HS-27A (cell line): Measurements from ENCODE around the gene PAK6.

Experiments
- DNase-seq: peaks from one replicate; pipeline ENCODE4 v3.0.0-alpha.2; 2012; ENCODE audit warnings: low read depth, missing footprints

PAK6 gene

DNA sequence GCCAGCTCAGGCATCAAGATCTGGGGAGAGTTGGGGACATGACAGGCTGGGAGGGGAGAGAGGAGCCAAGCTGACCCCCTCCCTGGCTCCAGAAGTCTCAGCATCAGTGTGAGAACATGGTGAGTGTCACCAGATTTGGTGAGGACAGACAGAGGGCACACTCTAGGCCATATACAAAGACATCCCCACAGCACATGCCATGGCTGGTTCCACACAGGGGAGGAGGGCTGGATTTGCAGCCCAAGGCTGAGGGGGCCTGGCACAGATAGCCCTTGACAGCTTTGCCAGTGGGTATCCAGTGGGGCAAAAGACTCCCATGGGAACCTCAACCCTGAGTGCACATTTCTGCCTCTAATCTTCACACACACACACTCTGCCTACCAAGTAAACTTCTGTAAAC, 54.1 kb downstream of the PAK6 start:
- DNase-seq, result no peak

- DNase-seq, result no peak
Observed at GRCh38 chr15:40293905-40294895, 55.3 kb downstream of the PAK6 start.

DNA sequence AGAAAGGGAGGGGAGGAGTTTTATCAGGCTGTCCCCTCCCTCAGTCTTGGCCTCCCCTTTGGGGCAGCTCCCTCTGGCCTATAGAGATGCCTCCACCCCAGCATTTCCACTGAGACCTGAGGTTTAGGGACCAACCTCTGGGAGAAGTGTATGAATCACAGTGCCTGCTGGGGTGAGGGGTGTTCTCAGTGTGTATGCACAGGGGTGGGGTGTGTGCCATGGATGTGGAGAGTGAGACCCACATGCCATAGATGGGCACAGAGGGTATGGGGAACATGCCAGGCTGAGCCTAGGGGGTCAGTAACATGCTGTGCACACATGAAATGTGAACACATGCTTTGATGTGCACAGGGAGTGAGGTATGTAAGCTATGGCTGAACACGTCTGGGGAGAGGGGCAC, 56.4 kb downstream of the PAK6 start:
- DNase-seq, result no peak

- no peak for DNase-seq
Observed at GRCh38 chr15:40295877-40296560, 57.2 kb downstream of the PAK6 start.

GRCh38 chr15:40296561-40297230, 57.8 kb downstream of the PAK6 start:
- no peak for DNase-seq

GRCh38 chr15:40297356-40297755, 58.5 kb downstream of the PAK6 start:
- no peak for DNase-seq

- DNase-seq, result no peak
Observed at GRCh38 chr15:40298216-40298935, 59.5 kb downstream of the PAK6 start.

- DNase-seq, result no peak
Observed at GRCh38 chr15:40300367-40300766, 61.5 kb downstream of the PAK6 start.

- no peak for DNase-seq
Observed at GRCh38 chr15:40300771-40301170, 61.9 kb downstream of the PAK6 start.

DNA sequence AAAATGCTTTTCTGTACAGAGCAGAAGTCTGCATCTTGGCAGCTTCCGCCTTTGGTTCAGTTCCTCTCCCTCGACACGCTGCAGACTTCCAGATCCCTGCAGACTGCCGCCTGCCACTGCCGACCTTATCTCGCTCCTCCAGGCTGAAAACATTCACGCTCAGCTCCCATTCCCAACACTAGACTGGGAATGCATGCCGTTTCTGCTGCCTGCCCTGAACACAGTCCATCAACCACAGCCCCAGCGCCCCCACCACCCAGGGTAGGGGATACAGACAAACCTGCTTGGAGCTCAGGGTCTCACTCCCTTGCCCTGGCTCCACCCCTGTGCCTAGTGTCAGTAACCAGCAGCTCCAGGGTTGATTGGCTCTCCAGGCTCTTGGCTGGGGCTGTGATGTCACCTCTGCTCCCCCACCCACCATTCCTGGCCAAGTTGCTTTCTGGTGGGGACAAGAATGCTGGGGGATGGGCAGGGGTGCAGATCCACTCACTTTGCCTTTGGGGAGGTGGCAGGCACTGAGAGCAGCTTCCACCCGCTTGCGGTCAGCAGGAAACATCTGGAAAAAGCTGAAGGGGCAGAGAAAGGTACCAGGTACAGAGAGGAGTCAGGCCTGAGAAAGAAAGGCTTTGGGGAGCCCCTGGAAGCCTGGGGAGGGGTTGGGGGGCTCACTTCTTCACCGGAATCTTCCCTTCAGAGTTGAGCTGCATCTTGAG, 62.8 kb downstream of the PAK6 start:
- DNase-seq, result no peak

GRCh38 chr15:40302288-40302886, 63.5 kb downstream of the PAK6 start:
- DNase-seq, result no peak

GRCh38 chr15:40302981-40303380, 64.1 kb downstream of the PAK6 start:
- no peak for DNase-seq

- no peak for DNase-seq
Observed at GRCh38 chr15:40303576-40303975, 64.7 kb downstream of the PAK6 start.

DNA sequence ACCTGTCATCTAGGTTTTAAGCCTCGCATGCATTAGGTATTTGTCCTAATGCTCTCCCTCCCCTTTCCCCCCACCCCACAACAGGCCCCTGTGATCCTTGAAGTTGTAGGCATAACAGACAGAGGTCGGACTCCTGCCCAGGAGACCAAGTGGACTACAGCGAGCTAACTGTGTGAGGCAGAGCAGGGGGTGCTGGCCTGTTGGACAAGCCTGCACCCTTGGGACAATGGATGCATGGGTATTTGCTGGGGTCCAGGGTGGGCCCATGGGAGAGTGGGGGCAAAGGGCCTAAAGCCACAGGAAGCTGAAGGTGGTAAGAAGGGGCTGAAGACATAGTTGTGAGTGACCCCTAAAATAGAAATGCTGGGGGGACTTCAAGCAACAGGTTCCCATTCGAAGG, 66.4 kb downstream of the PAK6 start:
- DNase-seq, result no peak

GRCh38 chr15:40306371-40306770, 67.5 kb downstream of the PAK6 start:
- no peak for DNase-seq

GRCh38 chr15:40306908-40307307, 68.0 kb downstream of the PAK6 start:
- DNase-seq, result no peak

DNA sequence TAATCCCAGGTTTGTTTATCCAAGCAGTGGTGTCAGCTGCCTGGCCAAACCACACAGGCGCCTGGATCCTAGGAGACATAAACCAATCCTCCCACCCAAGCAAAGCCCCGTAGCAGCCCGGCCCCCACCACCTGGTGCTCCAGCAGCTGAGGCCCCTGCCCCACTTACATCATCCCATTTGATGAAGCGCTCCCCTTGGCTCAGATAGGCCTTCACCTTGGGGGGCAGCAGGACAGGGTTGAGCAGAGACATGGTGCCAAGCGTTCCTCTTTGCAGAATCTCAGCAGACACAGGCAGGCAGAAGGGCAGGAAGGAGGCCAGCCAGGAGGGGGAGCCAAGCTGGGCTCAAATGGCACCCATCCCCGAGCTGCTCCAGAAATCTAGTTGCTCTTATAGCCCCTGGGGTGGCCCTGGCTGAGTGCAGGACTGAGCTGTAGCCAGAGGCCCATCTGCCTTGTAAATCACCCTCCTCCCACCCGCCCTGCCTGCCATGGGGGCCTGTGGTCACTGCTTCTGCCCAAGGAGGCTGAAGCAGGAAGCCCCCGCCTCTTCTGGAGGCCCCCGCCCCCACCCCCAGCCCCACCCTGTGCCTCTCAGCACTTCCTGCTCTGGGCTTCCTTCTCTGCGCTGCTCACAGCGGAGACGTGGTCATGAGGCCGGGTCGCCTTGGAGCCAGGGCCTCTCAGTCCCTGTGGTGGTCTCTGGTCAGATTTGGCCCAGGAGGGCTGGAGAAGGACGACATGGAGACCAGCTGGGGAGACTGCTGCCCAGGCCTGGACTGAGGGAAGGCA, 68.8 kb downstream of the PAK6 start, which contains the start of gene PLCB2:
Gene PLCB2 (minus strand): TSS at position 515 of the 791 bp plus-strand sequence. CDS start 263 bp downstream, at position 252.
- DNase-seq, result no peak

DNA sequence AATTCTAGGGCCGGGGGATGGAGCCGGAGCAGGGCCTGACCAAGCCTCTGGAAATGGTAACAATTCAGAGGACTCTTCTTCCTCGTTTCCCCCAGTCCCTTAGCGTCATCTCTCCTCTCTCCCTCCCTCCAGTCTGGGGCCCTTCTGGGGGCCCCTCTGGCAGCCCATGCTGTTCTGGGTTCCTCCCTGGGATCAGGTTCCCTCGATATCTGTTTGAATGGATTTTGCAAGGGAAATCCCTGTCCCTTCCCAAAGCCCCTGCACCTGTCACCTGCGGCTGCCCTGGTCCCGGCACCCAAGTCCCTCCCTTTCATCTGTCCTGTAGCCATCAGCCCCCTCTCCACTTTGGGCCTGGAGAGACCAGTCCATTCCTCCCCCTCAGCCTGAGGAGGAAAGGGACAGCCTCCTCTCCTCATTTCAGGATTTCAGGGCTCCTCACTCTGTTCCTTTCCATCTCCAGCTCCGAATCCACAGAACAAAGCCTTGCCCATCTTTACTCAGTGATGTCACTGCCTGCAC, 70.5 kb downstream of the PAK6 start:
- DNase-seq, result no peak
